GM04504 (cell line): ENCODE results near the gene CPNE5.

Experiments
- DNase-seq: peaks from one replicate; pipeline ENCODE4 v3.0.0-alpha.2; 2012; ENCODE audit warnings: low read depth

The CPNE5 gene

GRCh38 chr6:36857325-36857724 lies 18.1 kb upstream of the CPNE5 start:
- no peak for DNase-seq

GRCh38 chr6:36856277-36856676 lies 17.0 kb upstream of the CPNE5 start:
- DNase-seq = no peak

- no peak for DNase-seq
Measured at GRCh38 chr6:36855750-36856149, 16.5 kb upstream of the CPNE5 start.

GRCh38 chr6:36853325-36853724 lies 14.1 kb upstream of the CPNE5 start:
- DNase-seq = peak; percentile 80

- peak; percentile 62 for DNase-seq
Measured at GRCh38 chr6:36852481-36853147, 13.4 kb upstream of the CPNE5 start.

- DNase-seq = no peak
Measured at GRCh38 chr6:36851626-36852025, 12.4 kb upstream of the CPNE5 start.

- DNase-seq = peak; percentile 71
Measured at GRCh38 chr6:36851149-36851614, 11.9 kb upstream of the CPNE5 start.

GRCh38 chr6:36850021-36850420 lies 10.8 kb upstream of the CPNE5 start:
- no peak for DNase-seq

GRCh38 chr6:36848658-36849441 lies 9.6 kb upstream of the CPNE5 start:
- DNase-seq = no peak

- DNase-seq = no peak
Measured at GRCh38 chr6:36847991-36848390, 8.7 kb upstream of the CPNE5 start.

- no peak for DNase-seq
Measured at GRCh38 chr6:36847152-36847551, 7.9 kb upstream of the CPNE5 start.

- DNase-seq = no peak
Measured at GRCh38 chr6:36845233-36845632, 6.0 kb upstream of the CPNE5 start.

GRCh38 chr6:36844232-36845170 lies 5.3 kb upstream of the CPNE5 start:
- DNase-seq = no peak

- DNase-seq = no peak
Measured at GRCh38 chr6:36843170-36843569, 3.9 kb upstream of the CPNE5 start.

GRCh38 chr6:36841756-36842155 lies 2.5 kb upstream of the CPNE5 start:
- no peak for DNase-seq

GRCh38 chr6:36840432-36841403 lies 1.5 kb upstream of the CPNE5 start:
- DNase-seq = no peak

GRCh38 chr6:36839749-36840431 lies 646 bp upstream of the CPNE5 start:
- DNase-seq = no peak

GRCh38 chr6:36837686-36838085 lies 1.6 kb downstream of the CPNE5 start:
- no peak for DNase-seq

- DNase-seq = no peak
Measured at GRCh38 chr6:36837022-36837339, 2.3 kb downstream of the CPNE5 start.

- no peak for DNase-seq
Measured at GRCh38 chr6:36836111-36837021, 2.9 kb downstream of the CPNE5 start.
